WTC11 (cell line): Measurements from ENCODE around the gene TNS4. TPM values are rescaled to one million over a fixed set of nuclear protein-coding genes. Genes with fewer than 3 reads are reported as not detected.

Experiments used
- ATAC-seq: fragments of 200-7000 bp; cut with Tn5 transposase; 2 replicates; pipeline ENCODE4 v1.10.0; 2021; ENCODE audit warnings: mild to moderate bottlenecking, moderate library complexity
- CTCF ChIA-PET: fragments of 300-600 bp; sonication (Branson Sonifier 250); formaldehyde crosslinking; loops from one replicate; lab custom pipeline; 2021; ENCODE audit warnings: antibody characterized with exemption; lab: Charles Lee
- POLR2A ChIA-PET: fragments of 350-600 bp; sonication (Branson Sonifier 250); formaldehyde crosslinking; loops from one replicate; lab custom pipeline; 2021; ENCODE audit warnings: antibody characterized with exemption; lab: Charles Lee
- DNase-seq: peaks from one replicate; pipeline ENCODE4 v3.0.0; 2021; ENCODE audit warnings: low spot score
- H3K27ac Mint-ChIP-seq: 2 replicates; pipeline ENCODE4 v1.8.0; 2021; ENCODE audit warnings: mixed read lengths
- H3K27me3 Mint-ChIP-seq: 2 replicates; pipeline ENCODE4 v1.8.0; 2021; ENCODE audit warnings: low read depth, mild to moderate bottlenecking, moderate library complexity, mixed read lengths
- H3K36me3 Mint-ChIP-seq: 2 replicates; pipeline ENCODE4 v1.8.0; 2021; ENCODE audit warnings: mixed read lengths
- H3K4me1 Mint-ChIP-seq: 2 replicates; pipeline ENCODE4 v1.8.0; 2022; ENCODE audit warnings: mixed read lengths
- H3K4me3 Mint-ChIP-seq: 2 replicates; pipeline ENCODE4 v1.8.0; 2021; ENCODE audit warnings: mild to moderate bottlenecking, moderate library complexity, mixed read lengths
- H3K9me3 Mint-ChIP-seq: 2 replicates; pipeline ENCODE4 v1.8.0; 2021; ENCODE audit warnings: mixed read lengths
- ARID4B ChIP-seq: sonication (generic); formaldehyde crosslinking; IDR thresholded peaks from 2 replicates; pipeline ENCODE4 v1.8.0; 2023; ENCODE audit warnings: missing genetic modification reagents, mild to moderate bottlenecking, borderline replicate concordance
- ATF6 ChIP-seq: sonication (generic); formaldehyde crosslinking; IDR thresholded peaks from 2 replicates; pipeline ENCODE4 v1.8.1; 2023; ENCODE audit warnings: mild to moderate bottlenecking, missing genetic modification reagents
- E2F5 ChIP-seq: sonication (generic); formaldehyde crosslinking; IDR thresholded peaks from 2 replicates; pipeline ENCODE4 v1.8.1; 2022; ENCODE audit warnings: mild to moderate bottlenecking, moderate library complexity, missing genetic modification reagents
- FOXP1 ChIP-seq: sonication (generic); formaldehyde crosslinking; IDR thresholded peaks from 2 replicates; pipeline ENCODE4 v1.8.0; 2022; ENCODE audit warnings: missing genetic modification reagents, mild to moderate bottlenecking, moderate library complexity, borderline replicate concordance
- JAZF1 ChIP-seq: fragments of 250-450 bp; sonication (Bioruptor Pico); IDR thresholded peaks from 2 replicates; pipeline ENCODE4 v1.9.0; 2021; ENCODE audit warnings: moderate library complexity, mild to moderate bottlenecking, inconsistent platforms
- NFE2L1 ChIP-seq: sonication (generic); formaldehyde crosslinking; IDR thresholded peaks from 2 replicates; pipeline ENCODE4 v1.8.1; 2023; ENCODE audit warnings: missing genetic modification reagents
- NR2C2 ChIP-seq: sonication (generic); formaldehyde crosslinking; IDR thresholded peaks from 2 replicates; pipeline ENCODE4 v1.8.0; 2022; ENCODE audit warnings: mild to moderate bottlenecking, missing genetic modification reagents
- PRDM15 ChIP-seq: sonication (generic); formaldehyde crosslinking; IDR thresholded peaks from 2 replicates; pipeline ENCODE4 v1.8.0; 2022; ENCODE audit warnings: missing genetic modification reagents
- RORB ChIP-seq: fragments of 250-450 bp; sonication (Bioruptor Pico); IDR thresholded peaks from 2 replicates; pipeline ENCODE4 v1.9.0; 2021; ENCODE audit warnings: mild to moderate bottlenecking
- SP1 ChIP-seq: sonication (generic); formaldehyde crosslinking; conservative IDR thresholded peaks from 2 replicates; pipeline ENCODE4 v1.8.1; 2022; ENCODE audit warnings: missing genetic modification reagents
- STAT6 ChIP-seq: sonication (generic); formaldehyde crosslinking; conservative IDR thresholded peaks from 2 replicates; pipeline ENCODE4 v1.8.1; 2023; ENCODE audit warnings: mild to moderate bottlenecking, low read depth, missing genetic modification reagents, moderate library complexity
- TEAD4 ChIP-seq: sonication (generic); formaldehyde crosslinking; IDR thresholded peaks from 2 replicates; pipeline ENCODE4 v1.8.0; 2022; ENCODE audit warnings: mild to moderate bottlenecking, missing genetic modification reagents
- USF2 ChIP-seq: sonication (generic); formaldehyde crosslinking; IDR thresholded peaks from 2 replicates; pipeline ENCODE4 v1.8.1; 2023; ENCODE audit warnings: mild to moderate bottlenecking, missing genetic modification reagents, moderate library complexity
- ZMAT4 ChIP-seq: fragments of 250-450 bp; sonication (Bioruptor Pico); IDR thresholded peaks from 2 replicates; pipeline ENCODE4 v1.9.0; 2021; ENCODE audit warnings: mild to moderate bottlenecking
- ZNF232 ChIP-seq: sonication (generic); formaldehyde crosslinking; IDR thresholded peaks from 2 replicates; pipeline ENCODE4 v1.8.0; 2022; ENCODE audit warnings: mild to moderate bottlenecking, missing genetic modification reagents
- ZNF281 ChIP-seq: sonication (generic); formaldehyde crosslinking; IDR thresholded peaks from 2 replicates; pipeline ENCODE4 v1.8.0; 2023; ENCODE audit warnings: mild to moderate bottlenecking, missing genetic modification reagents
- total RNA-seq: library from RNA; stranded (reverse); gene quantifications from 3 replicates; pipeline ENCODE4 v1.2.3, GENCODE V29; 2021

TNS4 gene
- total RNA-seq, 1 experiment from 2014 or later, result 0.87 TPM

GRCh38 chr17:40511667-40512220 is 10.3 kb upstream of the TNS4 start (continued):
- TF ChIP-seq ZMAT4 (CRISPR knock-in tag), result no peak
- no peak for TF ChIP-seq USF2 (CRISPR knock-in tag)
- TF ChIP-seq NFE2L1 (CRISPR knock-in tag), result no peak
- no peak for TF ChIP-seq ZNF232
- TF ChIP-seq SP1 (CRISPR knock-in tag), result no peak
- TF ChIP-seq E2F5, result no peak
- no peak for TF ChIP-seq NR2C2
- no peak for TF ChIP-seq ARID4B (CRISPR knock-in tag)

- no peak for DNase-seq
- CTCF ChIA-PET, result no interaction called here
- no peaks in the 10 kb centered on the region for H3K9me3 Mint-ChIP-seq
- POLR2A ChIA-PET, result interaction anchor here (0.6 kb wide), 1 partner anchor 235 kb away, joined by 4 read pairs; no protein-coding TSS in a partner anchor
- no peaks in the 10 kb centered on the region for H3K36me3 Mint-ChIP-seq
- no peak overlapping the region for H3K27ac Mint-ChIP-seq
- ATAC-seq, result no peak
- peaks cover 20% of the 10 kb centered on the region for H3K4me1 Mint-ChIP-seq
- H3K27me3 Mint-ChIP-seq, result no peaks in the 10 kb centered on the region
- no peak overlapping the region for H3K4me3 Mint-ChIP-seq
- no peak for TF ChIP-seq TEAD4 (CRISPR knock-in tag)
- no peak for TF ChIP-seq RORB (CRISPR knock-in tag)
- TF ChIP-seq NFE2L1 (CRISPR knock-in tag), result no peak
- no peak for TF ChIP-seq PRDM15 (CRISPR knock-in tag)
- no peak for TF ChIP-seq JAZF1 (CRISPR knock-in tag)
- TF ChIP-seq ZNF281, result no peak
- no peak for TF ChIP-seq ATF6 (CRISPR knock-in tag)
- TF ChIP-seq STAT6 (CRISPR knock-in tag), result no peak
- TF ChIP-seq USF2 (CRISPR knock-in tag), result no peak
- no peak for TF ChIP-seq FOXP1 (CRISPR knock-in tag)
Measured at GRCh38 chr17:40511136-40511535, 9.7 kb upstream of the TNS4 start.
